T-helper 2 cell (primary cell): Measurements from ENCODE around the gene EFCAB13.
"Not testable (repeated sequence)": the region's sequence is repeated elsewhere in the genome, so short reads cannot be mapped to it uniquely, and the experiment has no call there.

Experiments
- DNase-seq, 5 experiments: peaks; one replicate each; pipeline versions ENCODE4 v3.0.0 to v3.0.0-alpha.2; 2012 to 2022

Gene EFCAB13

DNA sequence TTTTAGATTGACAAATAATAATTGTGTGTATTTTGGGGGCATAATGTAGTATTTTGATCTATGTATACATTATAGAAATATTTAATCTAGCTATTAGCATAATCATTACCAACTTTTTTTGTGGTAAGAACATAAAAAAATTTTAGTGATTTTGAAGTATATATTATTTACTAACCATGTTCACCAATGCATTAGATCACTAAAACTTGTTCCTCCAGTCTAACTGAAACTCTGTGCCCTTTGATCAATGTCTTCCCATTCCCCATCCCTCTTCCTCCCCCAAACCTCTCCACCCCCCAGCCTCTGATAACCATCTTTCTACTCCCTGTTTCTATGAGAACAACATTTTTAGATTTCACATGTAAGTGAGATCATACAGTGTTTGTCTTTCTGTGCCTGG is 8.5 kb downstream of the EFCAB13 start:
- DNase-seq: no peak

DNA sequence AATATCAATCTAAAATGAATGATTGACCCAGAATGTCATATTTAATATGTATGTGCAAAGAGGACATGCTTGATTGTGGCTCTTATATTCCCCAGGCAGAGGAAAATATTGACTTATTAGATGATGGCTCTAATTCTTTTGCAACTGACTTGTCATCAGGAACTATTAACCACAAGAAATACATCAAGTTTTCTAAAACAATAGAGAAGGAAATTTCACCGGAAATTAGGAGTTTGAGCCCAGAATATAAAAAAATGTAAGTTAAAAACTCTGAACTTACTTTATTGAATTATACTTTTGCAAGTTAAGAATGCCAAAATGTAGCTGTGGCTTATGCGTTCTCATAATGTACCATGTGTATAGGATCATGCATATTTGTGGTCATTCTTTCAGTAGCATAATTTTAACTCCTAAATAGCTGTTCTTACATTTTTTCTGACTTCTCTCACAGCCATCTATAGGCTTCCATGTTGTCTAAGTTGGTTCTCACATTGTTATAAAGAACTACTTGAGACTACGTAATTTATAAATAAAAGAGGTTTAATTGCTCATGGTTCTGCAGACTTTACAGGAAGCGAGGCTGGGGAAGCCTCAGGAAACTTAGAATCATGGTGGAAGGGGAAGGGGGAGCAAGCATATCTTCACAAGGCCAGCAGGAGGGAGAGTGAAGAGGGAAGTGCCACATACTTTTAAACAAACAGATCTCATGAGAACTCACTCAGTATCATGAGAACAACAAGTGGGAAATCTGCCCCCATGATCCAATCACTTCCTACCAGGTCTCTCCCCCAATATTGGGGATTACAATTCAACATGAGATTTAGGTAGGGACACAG is 11.6 kb downstream of the EFCAB13 start:
- no peak for DNase-seq

DNA sequence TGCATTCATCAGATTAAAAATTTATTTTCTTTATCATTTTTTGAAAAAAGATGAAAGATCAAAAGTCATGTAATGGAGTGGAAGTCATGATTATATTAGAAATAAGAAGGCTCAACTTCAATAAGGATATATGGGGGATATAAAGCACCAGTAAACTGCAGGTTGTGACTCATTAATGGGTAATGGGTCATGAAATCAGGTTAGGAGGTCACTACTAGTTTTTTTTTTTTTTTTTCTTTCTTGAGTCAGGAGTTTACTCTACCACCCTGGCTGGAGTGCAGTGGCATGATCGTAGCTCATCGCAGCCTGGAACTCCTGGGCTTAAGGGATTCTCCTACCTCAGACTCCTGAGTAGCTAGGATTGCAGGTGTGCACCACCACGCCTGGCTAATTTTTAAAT is 14.3 kb downstream of the EFCAB13 start:
- DNase-seq: no peak

DNA sequence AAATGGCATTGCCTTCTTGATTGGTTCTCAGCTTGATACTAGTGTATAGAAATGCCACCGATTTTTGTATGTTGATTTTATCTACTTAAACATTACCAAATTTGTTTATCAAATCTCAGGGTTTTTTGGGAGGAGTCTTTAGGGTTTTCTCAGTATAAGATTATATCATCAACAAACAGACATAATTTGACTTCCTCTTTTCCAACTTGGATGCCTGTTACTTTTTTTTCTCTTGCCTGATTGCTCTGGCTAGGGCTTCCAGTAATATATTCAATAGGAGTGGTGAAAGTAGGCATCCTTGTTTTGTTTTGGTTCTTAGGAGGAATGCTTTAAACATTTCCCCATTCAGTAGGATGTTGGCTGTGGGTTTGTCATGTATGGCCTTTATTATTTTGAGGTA is 29.1 kb downstream of the EFCAB13 start:
- DNase-seq: no peak

DNA sequence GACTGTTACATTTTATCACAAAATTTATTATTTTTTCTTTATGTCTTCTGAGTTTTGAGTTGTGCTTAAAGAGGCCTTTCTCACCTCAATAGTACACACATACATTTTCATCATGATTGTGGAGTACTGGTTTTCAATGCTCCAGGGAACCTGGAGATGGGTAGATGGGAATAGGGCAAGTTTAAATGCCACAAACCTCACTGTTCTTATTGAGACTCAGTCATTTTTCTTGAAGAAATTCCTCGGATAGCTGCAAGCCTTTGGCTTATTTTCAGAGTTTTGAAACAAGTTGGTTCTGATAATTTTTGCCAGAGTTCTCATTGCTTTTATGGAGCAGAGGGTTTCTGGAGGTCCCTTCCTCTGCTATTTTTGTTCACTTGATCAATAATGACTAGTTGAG is 34.9 kb downstream of the EFCAB13 start:
- DNase-seq: no peak

DNA sequence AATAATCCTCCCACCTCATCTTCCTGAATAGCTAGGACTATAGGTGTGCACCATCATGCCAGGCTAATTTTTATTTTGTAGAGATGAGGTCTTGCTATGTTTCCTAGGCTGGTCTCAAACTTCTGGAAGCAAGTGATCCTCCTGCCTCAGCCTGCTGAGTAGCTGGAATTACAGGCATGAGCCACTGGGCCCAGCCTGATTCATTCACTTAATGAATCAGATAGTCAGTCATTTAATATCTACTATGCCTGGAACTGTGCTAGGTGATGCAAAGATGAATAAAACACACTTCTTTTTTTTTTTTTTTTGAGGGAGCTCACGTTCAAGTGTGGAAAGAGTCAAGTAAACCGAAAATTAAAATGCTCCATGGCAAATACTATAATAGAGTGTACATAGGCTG is 39.4 kb downstream of the EFCAB13 start:
- no peak for DNase-seq

DNA sequence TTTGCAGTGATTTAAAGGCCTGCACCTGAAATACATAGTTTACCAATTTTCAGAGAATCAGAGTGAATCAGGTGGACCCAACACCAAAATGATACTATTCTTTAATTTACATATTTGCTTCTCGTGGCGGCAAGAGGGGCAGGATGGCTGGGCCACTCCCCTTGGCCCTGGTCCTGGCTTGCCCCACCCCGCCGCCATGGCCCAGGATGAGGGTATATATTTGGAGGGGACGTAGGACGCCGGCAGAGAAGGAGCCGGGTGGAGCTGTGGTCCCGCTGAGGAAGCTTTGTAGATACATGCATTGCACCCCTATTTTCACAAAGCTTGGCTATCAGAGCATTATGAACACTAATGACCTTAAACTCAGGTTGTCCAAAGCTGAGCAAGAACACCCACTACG is 43.5 kb downstream of the EFCAB13 start:
- no peak for DNase-seq

DNA sequence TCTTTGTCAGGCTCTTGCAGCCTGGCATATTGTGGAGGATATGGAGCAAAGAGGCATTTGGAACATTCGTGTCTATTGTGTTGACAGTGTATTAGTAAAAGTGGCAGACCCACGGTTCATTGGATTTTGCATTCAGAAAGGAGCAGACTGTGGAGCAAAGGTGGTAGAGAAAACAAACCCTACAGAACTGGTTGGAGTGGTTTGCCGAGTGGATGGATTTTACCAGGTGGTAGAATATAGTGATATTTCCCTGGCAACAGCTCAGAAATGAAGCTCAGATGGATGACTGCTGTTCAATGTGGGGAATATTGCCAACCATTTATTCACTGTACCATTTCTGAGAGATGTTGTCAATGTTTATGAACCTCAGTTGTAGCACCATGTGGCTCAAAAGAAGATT is 44.5 kb downstream of the EFCAB13 start:
- no peak for DNase-seq

DNA sequence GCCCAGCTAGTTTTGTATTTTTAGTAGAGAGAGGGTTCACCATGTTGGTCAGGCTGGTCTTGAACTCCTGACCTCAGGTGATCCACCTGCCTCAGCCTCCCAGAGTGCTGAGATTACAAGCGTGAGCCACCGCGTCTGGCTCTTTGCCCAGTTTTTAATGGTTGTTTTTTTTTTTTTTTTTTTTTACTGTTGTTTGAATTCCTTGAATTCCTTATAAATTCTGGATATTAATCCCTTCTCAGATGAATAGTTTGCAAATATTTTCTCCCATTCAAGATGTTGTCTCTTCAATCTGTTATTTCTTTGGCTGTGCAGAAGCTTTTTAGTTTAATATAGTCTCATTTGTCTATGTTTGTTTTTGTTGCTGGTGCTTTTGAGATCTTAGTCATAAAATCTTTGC is 47.1 kb downstream of the EFCAB13 start:
- DNase-seq: not testable (repeated sequence)

DNA sequence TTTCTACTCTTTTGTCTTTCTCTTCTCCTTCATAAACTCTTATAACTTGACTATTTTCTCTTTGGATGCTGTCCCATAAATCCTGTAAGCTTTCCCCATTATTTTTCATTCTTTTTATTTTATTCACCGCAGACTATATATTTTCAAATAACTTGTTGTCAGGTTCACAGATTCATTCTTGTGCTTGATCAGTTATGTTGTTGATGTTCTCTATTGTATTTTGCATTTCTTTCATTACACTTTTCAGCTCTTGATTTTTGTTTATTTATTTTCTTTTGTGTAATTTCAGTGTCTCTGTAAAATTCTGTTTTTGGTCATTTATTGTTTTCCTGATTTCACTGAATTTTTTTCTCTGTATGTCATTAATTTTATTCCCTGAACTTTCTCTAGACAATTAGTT is 49.2 kb downstream of the EFCAB13 start:
- no peak for DNase-seq

DNA sequence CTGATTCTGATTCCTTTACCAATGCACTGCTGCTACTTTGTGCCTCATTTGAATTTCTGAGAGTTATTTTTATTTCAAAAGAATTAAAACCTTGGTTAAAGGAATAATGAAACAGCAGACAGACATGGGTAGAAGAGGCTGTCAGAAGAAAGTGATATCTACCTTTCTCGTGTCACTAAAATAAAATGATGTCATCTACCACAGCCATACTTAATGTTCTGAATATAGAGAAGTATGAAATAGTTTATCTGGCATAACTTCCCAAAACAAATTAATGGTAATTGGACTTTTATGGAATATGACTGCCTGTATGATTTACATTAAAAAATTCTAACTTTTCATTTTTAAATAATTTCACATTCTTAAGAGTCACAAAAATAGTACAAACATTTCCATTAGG is 52.5 kb downstream of the EFCAB13 start:
- DNase-seq: no peak

DNA sequence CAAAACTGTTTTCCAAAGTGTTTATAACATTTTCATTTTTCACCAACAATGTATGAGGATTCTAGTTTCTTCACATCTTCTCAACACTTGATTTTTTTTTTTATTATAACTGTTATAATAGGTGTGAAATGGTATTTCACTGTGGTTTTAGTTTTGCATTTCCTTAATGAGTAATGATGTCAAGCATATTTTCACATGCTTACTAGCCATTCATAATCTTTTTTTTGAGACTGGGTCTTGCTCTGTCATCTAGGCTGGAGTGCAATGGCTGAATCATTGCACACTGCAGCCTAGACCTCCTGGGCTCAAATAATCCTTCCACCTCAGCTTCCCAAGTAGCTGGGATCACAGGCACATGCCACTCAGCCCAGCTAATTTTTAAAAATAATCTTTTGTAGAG is 65.1 kb downstream of the EFCAB13 start:
- DNase-seq: no peak

DNA sequence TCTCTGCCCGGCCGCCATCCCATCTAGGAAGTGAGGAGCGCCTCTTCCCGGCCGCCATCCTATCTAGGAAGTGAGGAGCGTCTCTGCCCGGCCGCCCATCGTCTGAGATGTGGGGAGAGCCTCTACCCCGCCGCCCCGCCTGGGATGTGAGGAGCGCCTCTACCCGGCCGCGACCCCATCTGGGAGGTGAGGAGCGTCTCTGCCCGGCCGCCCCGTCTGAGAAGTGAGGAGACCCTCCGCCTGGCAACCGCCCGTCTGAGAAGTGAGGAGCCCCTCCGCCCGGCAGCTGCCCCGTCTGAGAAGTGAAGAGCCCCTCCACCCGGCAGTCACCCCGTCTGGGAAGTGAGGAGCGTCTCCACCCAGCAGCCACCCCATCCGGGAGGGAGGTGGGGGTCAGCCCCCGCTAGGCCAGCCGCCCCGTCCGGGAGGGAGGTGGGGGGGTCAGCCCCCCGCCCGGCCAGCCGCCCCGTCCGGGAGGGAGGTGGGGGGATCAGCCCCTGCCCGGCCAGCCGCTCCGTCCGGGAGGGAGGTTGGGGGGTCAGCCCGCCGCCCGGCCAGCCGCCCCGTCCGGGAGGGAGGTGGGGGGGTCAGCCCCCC is 73.9 kb downstream of the EFCAB13 start:
- not testable (repeated sequence) for DNase-seq

DNA sequence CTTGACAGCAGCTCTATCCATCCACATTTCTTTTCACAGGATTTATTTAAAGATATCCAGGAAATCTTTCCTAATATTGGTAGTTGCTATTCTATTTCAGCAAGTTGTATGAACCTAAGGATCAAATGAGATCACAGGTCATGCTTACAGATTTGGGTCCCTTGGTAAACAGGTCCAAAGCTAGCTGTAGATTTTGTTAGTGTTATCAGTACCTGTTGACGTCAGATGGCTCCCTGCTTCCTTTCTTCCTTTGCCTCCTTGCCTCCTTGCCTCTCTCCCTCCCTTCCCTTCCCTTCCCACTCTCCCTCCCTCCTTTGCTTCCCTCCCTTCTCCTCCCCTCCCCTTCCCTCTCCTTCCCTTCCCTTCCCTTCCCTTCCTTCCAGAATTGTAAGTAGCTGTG is 76.6 kb downstream of the EFCAB13 start:
- DNase-seq: no peak

DNA sequence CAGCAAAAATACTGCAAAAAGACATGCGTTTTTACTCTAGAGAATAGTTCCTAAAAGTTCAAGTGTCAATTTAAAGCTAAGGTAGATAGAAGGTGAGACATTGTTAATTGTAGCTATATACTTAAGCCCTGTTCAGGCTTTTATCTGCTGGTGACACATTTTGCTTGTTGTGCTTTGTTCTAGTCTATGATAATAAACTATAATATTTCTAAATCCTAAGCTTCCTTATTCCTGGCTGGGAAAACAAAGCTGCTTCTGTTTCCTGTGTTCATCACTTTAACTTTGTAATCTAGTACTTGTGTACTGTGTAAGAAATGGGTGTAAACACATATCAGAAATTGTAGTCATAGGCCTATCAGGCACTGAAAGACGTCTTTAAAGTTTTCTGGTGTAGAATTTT is 77.3 kb downstream of the EFCAB13 start:
- no peak for DNase-seq

DNA sequence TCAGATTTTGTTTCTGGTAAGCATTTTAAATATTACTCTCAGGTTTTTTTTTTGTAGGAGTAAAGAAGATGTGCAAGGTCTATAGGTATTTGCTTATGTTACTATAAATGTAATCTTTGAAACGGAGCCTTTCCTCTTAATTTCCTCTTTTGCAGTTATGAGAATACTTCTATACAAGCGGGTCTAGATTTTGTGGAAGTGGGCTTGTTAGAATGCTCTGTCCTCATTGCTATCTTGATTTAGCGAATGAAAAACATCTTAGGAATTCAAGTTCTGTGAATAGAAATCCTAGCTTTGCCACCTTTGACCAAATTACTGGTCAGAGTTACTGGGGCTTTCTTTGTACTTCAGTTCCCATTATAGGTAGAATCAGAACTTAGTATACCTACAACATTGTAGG is 80.3 kb downstream of the EFCAB13 start:
- DNase-seq: no peak

DNA sequence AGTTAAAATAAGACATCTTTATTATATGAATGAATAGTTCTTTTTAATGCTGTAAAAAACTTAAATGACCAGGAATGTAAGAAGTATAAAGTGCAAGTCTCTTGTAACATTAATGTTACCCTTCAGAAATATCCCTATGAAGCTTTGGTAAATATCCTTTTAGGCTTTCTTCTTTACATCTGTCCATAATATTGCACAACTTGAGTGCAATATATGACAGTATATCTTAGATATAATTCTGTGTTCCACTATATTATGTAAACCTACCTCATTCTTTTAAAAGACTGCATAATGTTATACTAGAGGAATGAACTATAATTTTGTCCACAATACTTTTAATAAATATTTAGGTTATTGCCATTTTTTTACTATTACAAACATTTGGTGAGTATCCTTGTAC is 81.1 kb downstream of the EFCAB13 start:
- DNase-seq: no peak

DNA sequence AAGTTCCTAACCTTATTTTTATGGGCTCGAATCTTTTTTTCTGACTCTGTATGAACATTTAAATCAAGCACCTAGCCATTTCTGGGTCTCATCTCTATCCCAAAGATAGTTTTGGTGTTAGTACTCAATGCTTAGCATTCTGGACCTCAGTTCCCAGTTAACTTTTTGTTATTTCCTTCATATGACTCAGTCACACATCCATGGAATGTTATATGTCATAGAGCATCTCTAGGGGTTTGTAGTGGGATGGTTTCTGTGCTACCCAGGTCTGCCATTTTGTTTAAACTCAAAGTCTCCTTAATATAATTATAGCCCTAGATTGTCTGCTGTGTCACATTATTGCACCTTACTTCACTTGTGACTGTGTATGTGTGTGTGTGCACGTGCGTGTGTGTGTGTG is 90.1 kb downstream of the EFCAB13 start:
- no peak for DNase-seq

DNA sequence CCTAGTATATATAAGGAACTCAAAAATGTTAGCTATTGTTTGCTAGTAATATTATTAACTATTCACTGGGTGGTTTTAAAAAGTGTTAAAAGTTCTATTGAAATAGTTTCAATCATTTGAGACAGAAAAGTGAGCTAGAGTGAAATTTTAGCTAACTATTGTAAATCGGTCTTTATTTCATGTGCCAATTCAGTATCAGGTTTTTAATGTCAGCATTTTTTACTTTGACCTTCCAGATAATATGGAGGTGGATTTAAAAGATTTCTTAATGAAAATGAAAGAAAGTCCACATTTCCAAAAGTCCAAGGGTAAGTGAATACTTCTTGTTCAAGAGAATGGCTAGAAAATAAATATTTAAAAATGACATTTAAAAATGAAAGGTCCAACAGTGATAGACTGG is 90.9 kb downstream of the EFCAB13 start:
- no peak for DNase-seq

DNA sequence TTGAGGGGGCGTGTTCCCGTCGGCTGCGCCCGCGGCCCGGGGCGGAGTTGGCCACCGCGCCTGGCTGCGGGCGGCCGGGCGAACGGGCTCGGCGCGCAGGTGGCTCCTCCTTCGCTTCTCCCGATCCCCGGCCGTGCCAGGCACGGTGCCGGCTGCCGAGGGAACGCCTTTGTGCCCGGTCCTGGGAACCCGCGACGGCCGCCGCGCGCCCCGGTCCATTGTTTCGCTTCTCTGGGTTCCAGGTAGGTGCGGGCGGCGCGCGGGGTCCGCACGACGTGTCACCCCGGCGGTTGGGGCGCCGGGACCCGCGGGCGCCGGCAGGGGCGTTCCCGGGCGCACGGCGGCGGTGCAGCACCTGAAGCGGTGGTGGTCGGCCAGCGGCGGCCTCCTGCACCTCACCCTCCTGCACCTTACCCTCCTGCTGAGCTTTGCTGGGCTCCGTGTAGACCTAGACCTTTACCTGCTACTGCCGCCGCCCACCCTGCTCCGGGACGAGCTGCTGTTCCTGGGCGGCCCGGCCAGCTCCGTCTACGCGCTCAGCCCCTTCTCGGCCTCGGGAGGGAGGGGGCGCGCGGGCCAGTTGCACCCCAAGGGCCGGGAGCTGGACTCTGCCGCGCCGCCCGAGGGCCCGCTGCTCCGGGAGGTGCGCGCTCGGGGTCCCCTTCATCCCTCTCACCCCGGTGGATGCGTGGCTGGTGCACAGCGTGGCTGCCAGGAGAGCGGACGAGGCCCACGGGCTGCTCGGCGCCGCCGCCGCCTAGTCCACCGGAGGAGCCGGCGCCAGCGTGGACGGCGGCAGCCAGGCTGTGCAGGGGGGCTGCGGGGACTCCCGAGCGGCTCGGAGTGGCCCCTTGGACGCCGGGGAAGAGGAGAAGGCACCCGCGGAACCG is 99.9 kb downstream of the EFCAB13 start:
- peak in 1 of 5 experiments; percentile 7 for DNase-seq

DNA sequence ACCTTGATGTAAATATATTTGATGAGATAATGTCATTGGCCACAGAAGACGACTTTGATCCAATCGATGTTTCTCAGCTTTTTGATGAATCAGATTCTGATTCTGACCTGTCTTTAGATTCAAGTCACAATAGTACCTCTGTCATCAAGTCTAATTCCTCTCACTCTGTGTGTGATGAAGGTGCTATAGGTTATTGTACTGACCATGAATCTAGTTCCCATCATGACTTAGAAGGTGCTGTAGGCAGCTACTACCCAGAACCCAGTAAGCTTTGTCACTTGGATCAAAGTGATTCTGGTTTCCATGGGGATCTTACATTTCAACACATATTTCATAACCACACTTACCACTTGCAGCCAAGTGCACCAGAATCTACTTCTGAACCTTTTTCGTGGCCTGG is 101.5 kb downstream of the EFCAB13 start:
- not testable (repeated sequence) for DNase-seq

DNA sequence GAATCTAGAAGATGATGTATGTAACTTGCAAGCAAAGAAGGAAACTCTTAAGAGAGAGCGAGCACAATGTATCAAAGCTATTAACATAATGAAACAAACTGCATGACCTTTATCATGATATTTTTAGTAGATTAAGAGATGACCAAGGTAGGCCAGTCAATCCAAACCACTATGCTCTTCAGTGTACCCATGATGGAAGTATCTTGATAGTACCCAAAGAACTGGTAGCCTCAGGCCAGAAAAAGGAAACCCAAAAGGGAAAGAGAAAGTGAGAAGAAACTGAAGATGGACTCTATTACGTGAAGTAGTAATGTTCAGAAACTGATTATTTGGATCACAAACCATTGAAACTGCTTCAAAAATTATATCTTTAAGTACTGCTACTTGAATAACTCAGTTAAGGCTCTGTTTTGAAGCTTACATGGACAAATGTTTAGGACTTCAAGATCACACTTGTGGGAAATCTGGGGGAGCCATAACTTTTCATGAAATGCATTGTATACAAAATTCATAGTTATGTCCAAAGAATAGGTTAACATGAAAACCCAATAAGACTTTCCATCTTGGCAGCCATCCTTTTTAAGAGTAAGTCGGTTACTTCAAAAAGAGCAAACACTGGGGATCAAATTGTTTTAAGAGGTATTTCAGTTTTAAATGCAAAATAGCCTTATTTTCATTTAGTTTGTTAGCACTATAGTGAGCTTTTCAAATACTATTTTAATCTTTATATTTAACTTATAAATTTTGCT is 102.3 kb downstream of the EFCAB13 start:
- not testable (repeated sequence) for DNase-seq

DNA sequence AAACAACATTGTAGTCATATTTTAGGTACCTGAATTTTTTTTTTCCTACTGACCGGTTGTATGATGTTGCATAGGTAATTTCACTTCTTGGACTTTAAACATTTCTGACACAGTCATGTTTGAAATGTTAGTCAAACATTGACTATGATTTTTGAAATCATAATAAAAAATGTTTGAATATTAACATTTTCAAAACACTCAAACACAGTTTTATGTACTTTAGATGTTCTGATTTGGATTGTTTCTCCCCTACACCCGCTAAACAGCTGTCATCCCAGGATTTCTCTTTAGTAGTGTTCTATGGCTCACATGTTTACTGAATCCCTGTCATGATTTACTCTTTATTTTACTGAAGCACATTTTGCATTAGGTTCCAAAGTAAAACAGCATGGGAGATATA is 104.2 kb downstream of the EFCAB13 start:
- no peak for DNase-seq
